OCI-LY7 (cell line): ENCODE data around the gene PRKN. TPM values are rescaled to one million over a fixed set of nuclear protein-coding genes. Genes with fewer than 3 reads are reported as not detected.

Experiments
- BruUV-seq: library from RNA; stranded (reverse); fragments of 400-500 nt; replicated peaks from 2 replicates; lab custom pipeline; 2021; lab: Mats Ljungman, UMichigan
- CTCF ChIA-PET: fragments of 300-600 bp; sonication (Branson Sonifier 250); formaldehyde crosslinking; loops from one replicate; lab custom pipeline; 2022; ENCODE audit warnings: antibody characterized with exemption; ENCODE audit not compliant: unreplicated experiment; lab: Charles Lee
- POLR2A ChIA-PET: fragments of 300-600 bp; sonication (Branson Sonifier 250); formaldehyde crosslinking; loops from one replicate; lab custom pipeline; 2022; ENCODE audit warnings: antibody characterized with exemption; lab: Charles Lee
- DNase-seq: peaks from one replicate; pipeline ENCODE4 v3.0.0-alpha.2; 2015; ENCODE audit warnings: low spot score
- H2AFZ ChIP-seq: fragments of 200-600 bp; sonication (generic), shearing (Covaris generic); 2 replicates; pipeline ENCODE4 v1.6.1; 2014; ENCODE audit warnings: mild to moderate bottlenecking, antibody characterized with exemption, low read length, moderate library complexity
- H3K27ac ChIP-seq: fragments of 200-600 bp; sonication (generic); 2 replicates; pipeline ENCODE4 v1.5.1; 2014; ENCODE audit warnings: mixed run types, low read depth, mild to moderate bottlenecking, moderate library complexity, low read length, inconsistent platforms; ENCODE audit not compliant: poor library complexity, severe bottlenecking
- H3K36me3 ChIP-seq: fragments of 200-600 bp; sonication (generic); 2 replicates; pipeline ENCODE4 v1.6.1; 2014; ENCODE audit warnings: mild to moderate bottlenecking, antibody characterized with exemption, low read length, moderate library complexity, mixed read lengths; ENCODE audit not compliant: insufficient read depth
- H3K4me1 ChIP-seq: fragments of 200-600 bp; sonication (generic); 2 replicates; pipeline ENCODE4 v1.5.1; 2014; ENCODE audit warnings: mild to moderate bottlenecking, low read length; ENCODE audit not compliant: insufficient read depth, poor library complexity, severe bottlenecking
- H3K4me2 ChIP-seq: fragments of 200-600 bp; sonication (generic); 2 replicates; pipeline ENCODE4 v1.6.1; 2014; ENCODE audit warnings: mild to moderate bottlenecking, low read length
- H3K4me3 ChIP-seq: fragments of 200-600 bp; sonication (generic); 2 replicates; pipeline ENCODE4 v1.5.1; 2014; ENCODE audit warnings: mild to moderate bottlenecking, low read depth, low read length; ENCODE audit not compliant: poor library complexity, severe bottlenecking
- H3K79me2 ChIP-seq: fragments of 200-600 bp; sonication (generic); 2 replicates; pipeline ENCODE4 v1.6.1; 2016; ENCODE audit warnings: low read depth, mild to moderate bottlenecking, low read length, moderate library complexity, mixed read lengths; ENCODE audit not compliant: insufficient read depth
- H3K9me2 ChIP-seq: fragments of 200-600 bp; sonication (generic); 2 replicates; pipeline ENCODE4 v1.6.1; 2016; ENCODE audit warnings: mild to moderate bottlenecking, low read length, mixed read lengths; ENCODE audit not compliant: insufficient read depth
- H3K9me3 ChIP-seq: fragments of 200-600 bp; sonication (generic); 2 replicates; pipeline ENCODE4 v1.6.1; 2014; ENCODE audit warnings: mild to moderate bottlenecking, mixed run types, low read length, mixed read lengths
- H4K20me1 ChIP-seq: fragments of 200-600 bp; sonication (generic); 2 replicates; pipeline ENCODE4 v1.6.1; 2014; ENCODE audit warnings: mild to moderate bottlenecking, antibody characterized with exemption, low read length, moderate library complexity, mixed read lengths; ENCODE audit not compliant: insufficient read depth
- CTCF ChIP-seq: fragments of 200-600 bp; sonication (generic); conservative IDR thresholded peaks from 2 replicates; pipeline ENCODE4 v1.5.1; 2014; ENCODE audit warnings: mild to moderate bottlenecking, antibody characterized with exemption, low read length, moderate library complexity, mixed read lengths
- EZH2phosphoT487 ChIP-seq: fragments of 200-600 bp; sonication (generic); IDR thresholded peaks from 2 replicates; pipeline ENCODE4 v1.6.1; 2018; ENCODE audit warnings: low read depth, borderline replicate concordance, mild to moderate bottlenecking, mixed run types, antibody characterized with exemption, low read length, moderate library complexity, mixed read lengths
- intact Hi-C: fragments of 100-400 bp; cut with micrococcal nuclease; formaldehyde crosslinking; loops from one replicate; pipeline ENCODE4 v1.10.0; 2022; ENCODE audit not compliant: unreplicated experiment
- total RNA-seq, 2 experiments: library from RNA; depleted of rRNA in 1 of 2; stranded (reverse); fragments of >200 nt in 1 of 2; shearing (Covaris generic) in 1 of 2; gene quantifications; 2 replicates each; pipeline ENCODE4 v1.2.3, GENCODE V29; 2014 to 2022

The PRKN gene
- total RNA-seq, 2 experiments from 2014 or later, result 1.3 to 2.0 TPM

- ChIA-PET POLR2A (interaction anchor here (1.2 kb wide), 1 partner anchor 12 kb away, joined by 4 read pairs; no protein-coding TSS in a partner anchor), CTCF (no interaction called here)
- Histone ChIP-seq H3K9me2 (no peaks in the 10 kb centered on the region), H3K27ac (no peak overlapping the region), H3K4me3 (no peak overlapping the region), H3K4me2 (no peak overlapping the region), H3K4me1 (no peaks in the 10 kb centered on the region), H4K20me1 (no peaks in the 10 kb centered on the region), H2AFZ (no peak overlapping the region), H3K9me3 (no peaks in the 10 kb centered on the region), H3K79me2 (no peaks in the 10 kb centered on the region), H3K36me3 (no peaks in the 10 kb centered on the region)
- intact Hi-C loops, result no loop called here
- TF ChIP-seq EZH2phosphoT487 (no peak), CTCF (no peak)
- no peak for DNase-seq
- no TSS peak for BruUV-seq
Observed at GRCh38 chr6:161462148-161462547, 1265.4 kb downstream of the PRKN start.

GRCh38 chr6:161459008-161459615 is 1268.5 kb downstream of the PRKN start:
- no peak overlapping the region for H3K27ac ChIP-seq
- no peak overlapping the region for H3K4me3 ChIP-seq
- ChIA-PET CTCF (no interaction called here), POLR2A (interaction anchor here (0.7 kb wide), 1 partner anchor 62 kb away, joined by 5 read pairs; no protein-coding TSS in a partner anchor)
- H3K9me3 ChIP-seq, result no peaks in the 10 kb centered on the region
- no peaks in the 10 kb centered on the region for H3K4me1 ChIP-seq
- intact Hi-C loops, result no loop called here
- BruUV-seq, result no TSS peak
- TF ChIP-seq EZH2phosphoT487 (no peak), CTCF (no peak)
- no peak overlapping the region for H2AFZ ChIP-seq
- H4K20me1 ChIP-seq, result no peaks in the 10 kb centered on the region
- H3K9me2 ChIP-seq, result no peaks in the 10 kb centered on the region
- H3K79me2 ChIP-seq, result no peaks in the 10 kb centered on the region
- no peaks in the 10 kb centered on the region for H3K36me3 ChIP-seq
- no peak for DNase-seq
- H3K4me2 ChIP-seq, result no peak overlapping the region
